GM13977 (cell line): ENCODE results near the gene RNF169.
"Not testable (repeated sequence)": the region's sequence is repeated elsewhere in the genome, so short reads cannot be mapped to it uniquely, and the experiment has no call there.

ENCODE experiments used
- DNase-seq: peaks from one replicate; pipeline ENCODE4 v3.0.0; 2012; ENCODE audit warnings: low spot score
- in situ Hi-C: fragments of 300-500 bp; cut with MboI; formaldehyde crosslinking; loops from one replicate; pipeline ENCODE4 v1.12.0; 2022; ENCODE audit warnings: low sequenced_read_pairs, low pct_unique_long_range_greater_than_20kb, mixed read lengths, inconsistent platforms; ENCODE audit not compliant: unreplicated experiment
- TF ChIP-seq, protein P1 (sequence below): IDR thresholded peaks from 2 replicates; pipeline ENCODE4 v1.5.1; 2012; ENCODE audit warnings: mild to moderate bottlenecking, control low read depth; ENCODE audit not compliant: insufficient read depth; ENCODE audit errors: extremely low read depth, missing control alignments

Gene RNF169

DNA sequence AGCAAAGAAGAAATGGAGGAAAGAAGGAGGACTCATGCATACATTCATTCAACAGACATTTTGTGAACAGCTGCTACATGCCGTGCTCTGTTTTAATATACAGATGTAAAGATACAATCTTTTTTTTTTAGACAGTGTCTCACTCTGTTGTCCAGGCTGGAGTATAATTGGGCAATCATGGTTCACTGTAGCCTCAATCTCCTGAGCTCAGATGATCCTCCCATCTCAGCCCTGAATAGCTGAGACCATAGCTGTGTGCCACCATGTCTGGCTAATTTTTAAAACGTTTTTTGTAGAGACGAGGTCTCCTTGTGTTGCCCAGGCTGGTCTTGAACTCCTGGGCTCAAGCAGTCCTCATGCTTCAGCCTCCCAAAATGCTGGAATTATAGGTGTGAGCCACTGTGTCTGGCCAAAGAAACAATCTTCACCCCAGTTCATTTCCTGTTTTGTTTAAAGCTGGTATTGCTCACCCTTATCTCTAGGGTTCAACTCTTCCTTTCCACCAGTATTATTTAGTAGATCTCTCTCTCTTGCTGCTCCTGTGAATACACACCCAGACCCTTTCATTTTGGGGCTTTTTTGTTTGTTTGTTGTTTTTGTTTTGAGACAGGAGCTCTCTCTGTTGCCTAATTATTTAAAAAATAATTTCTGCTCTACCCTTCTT lies 69.8 kb downstream of the RNF169 start:
- no peak for DNase-seq
- TF ChIP-seq, protein P1, sequence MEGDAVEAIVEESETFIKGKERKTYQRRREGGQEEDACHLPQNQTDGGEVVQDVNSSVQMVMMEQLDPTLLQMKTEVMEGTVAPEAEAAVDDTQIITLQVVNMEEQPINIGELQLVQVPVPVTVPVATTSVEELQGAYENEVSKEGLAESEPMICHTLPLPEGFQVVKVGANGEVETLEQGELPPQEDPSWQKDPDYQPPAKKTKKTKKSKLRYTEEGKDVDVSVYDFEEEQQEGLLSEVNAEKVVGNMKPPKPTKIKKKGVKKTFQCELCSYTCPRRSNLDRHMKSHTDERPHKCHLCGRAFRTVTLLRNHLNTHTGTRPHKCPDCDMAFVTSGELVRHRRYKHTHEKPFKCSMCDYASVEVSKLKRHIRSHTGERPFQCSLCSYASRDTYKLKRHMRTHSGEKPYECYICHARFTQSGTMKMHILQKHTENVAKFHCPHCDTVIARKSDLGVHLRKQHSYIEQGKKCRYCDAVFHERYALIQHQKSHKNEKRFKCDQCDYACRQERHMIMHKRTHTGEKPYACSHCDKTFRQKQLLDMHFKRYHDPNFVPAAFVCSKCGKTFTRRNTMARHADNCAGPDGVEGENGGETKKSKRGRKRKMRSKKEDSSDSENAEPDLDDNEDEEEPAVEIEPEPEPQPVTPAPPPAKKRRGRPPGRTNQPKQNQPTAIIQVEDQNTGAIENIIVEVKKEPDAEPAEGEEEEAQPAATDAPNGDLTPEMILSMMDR: no peak
- in situ Hi-C loops: no loop called here

DNA sequence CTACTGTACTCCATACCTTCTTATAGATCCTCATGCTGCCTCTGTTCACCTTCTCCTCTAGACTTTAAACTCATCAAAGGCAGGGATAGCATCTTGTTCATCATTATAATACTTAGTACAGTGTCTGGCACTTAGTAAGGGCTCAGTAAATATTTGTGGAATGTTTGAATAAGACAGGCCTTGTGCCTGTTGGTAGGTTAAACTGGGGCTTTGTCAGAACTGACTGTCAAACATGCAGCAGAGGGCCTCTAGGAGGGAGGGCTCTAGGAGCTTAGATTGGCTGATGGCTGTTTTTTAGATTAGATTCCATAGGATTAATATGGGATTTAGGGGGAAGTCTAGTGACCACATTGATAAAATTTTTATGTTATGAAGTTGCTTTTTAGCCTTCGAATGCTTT lies 70.8 kb downstream of the RNF169 start:
- in situ Hi-C loops: no loop called here
- TF ChIP-seq, protein P1: no peak
- DNase-seq: no peak

DNA sequence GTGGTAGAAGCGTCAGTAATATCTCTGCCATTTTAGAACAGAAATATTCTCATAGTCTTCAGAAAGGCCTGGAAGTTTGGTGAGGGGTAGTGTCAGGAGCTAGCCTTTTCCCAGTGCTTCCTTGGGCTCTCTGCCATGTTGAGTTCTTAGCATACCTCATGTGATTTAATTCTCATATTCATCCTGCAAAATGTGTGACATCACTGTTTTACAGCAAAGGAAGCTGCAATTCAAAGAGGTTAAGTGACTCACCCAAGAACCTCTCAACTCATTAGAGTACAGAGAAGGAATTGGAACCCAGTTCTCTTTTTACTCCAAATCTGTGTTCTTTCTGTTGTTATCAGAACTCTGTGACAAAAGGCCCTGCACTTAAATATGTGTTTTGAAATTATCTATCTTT lies 72.1 kb downstream of the RNF169 start:
- no peak for DNase-seq
- in situ Hi-C loops: no loop called here
- TF ChIP-seq, protein P1: no peak

DNA sequence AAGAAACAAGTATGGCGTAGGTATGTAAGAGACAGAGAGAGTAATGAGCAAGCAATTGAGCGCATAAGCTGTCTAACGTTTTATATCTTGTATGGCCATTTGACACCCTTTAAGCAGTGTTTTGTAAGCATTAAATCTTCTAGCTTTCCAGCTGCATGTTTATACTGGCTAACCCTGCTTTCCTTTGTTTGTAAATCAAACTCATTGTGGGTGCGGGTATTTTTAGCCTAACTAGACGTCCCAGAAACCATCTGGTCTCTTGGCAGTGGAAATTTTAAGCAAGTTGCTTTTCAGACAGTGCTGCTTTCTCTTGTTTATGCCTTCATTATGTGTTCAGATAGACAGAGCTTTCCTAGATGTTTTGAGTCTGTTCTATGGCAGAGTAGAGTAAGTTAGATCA lies 73.5 kb downstream of the RNF169 start:
- TF ChIP-seq, protein P1: no peak
- no peak for DNase-seq
- in situ Hi-C loops: no loop called here

DNA sequence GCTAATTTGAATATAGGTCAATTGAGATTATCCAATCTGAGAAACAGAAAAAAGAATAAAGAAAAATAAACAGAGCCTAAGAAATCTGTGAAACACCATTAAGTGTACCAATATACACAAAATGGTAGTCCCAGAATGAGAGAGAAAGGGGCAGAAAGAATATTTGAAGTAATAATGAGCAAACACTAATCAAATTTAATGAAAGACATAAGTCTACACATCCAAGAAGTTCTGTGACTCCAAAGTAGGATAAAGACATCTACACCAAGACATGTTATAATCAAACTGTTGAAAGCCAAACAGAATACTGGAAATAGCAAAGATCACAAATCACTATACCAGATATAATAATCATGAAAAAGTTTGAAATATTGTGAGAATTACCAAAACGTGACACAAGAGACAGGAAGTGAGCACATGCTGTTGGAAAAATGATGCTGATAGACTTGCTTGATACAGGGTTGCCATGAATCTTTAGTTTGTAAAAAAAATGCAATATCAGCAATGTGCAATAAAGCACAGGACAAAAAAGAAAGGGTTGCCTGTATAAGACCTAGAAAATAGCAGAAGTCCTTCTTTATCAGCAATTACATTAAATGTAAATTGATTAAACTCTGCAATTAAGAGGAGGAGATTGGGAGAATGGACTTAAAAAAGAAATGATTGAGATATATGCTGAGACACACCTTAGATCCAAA lies 75.8 kb downstream of the RNF169 start:
- in situ Hi-C loops: no loop called here
- TF ChIP-seq, protein P1: no peak
- no peak for DNase-seq

DNA sequence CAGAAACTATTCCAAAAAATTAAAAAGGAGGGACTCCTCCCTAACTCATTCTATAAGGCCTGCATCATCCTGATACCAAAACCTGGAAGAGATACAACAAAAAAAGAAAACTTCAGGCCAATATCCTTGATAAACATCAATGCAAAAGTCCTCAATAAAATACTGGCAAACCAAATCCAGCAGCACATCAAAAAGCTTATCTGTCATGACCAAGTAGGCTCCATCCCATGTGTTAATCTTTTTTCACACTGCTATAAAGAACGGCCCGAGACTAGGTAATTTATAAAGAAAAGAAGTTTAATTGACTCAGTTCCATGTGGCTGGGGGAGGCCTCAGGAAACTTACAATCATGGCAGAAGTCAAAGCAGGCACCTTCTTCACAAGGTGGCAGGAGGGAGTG lies 76.9 kb downstream of the RNF169 start:
- DNase-seq, in situ Hi-C loops: not testable (repeated sequence)

DNA sequence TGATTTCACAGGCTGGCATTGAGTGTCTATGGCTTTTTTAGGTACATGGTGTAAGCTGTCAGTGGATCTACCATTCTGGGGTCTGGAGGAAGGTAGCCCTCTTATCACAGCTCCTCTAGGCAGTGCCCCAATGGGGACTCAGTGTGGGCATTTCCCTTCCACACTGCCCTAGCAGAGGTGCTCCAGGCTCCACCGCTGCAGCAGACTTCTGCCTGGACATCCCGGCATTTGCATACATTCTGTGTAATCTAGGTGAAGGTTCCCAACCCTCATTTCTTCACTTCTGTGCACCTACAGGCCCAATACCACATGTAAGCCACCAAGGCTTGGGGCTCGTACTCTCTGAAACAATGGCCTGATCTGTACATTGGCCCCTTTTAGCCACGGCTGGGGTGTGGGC lies 78.3 kb downstream of the RNF169 start:
- in situ Hi-C loops: no loop called here
- TF ChIP-seq, protein P1: no peak
- DNase-seq: no peak
